H9 (cell line): Measurements from ENCODE around the gene SFXN2. TPM values are rescaled to one million over a fixed set of nuclear protein-coding genes. Genes with fewer than 3 reads are reported as not detected.
"Not testable (repeated sequence)": the region's sequence is repeated elsewhere in the genome, so short reads cannot be mapped to it uniquely, and the experiment has no call there.

Source experiments
- DNase-seq: peaks from one replicate; pipeline ENCODE4 v3.0.0-alpha.2; 2017
- H2AFZ ChIP-seq: one replicate; pipeline ENCODE4 v1.6.1; 2013; ENCODE audit warnings: mild to moderate bottlenecking, low read length, control low read depth, moderate library complexity
- H2AK5ac ChIP-seq: 2 replicates; pipeline ENCODE4 v1.6.1; 2013; ENCODE audit warnings: low read length, control low read depth, mixed read lengths; ENCODE audit not compliant: insufficient read length
- H2BK120ac ChIP-seq: one replicate; pipeline ENCODE4 v1.6.1; 2013; ENCODE audit warnings: low read depth, mild to moderate bottlenecking, low read length, control low read depth, inconsistent platforms; ENCODE audit not compliant: poor library complexity, severe bottlenecking
- H2BK12ac ChIP-seq: 2 replicates; pipeline ENCODE4 v1.6.1; 2013; ENCODE audit warnings: low read length, control low read depth, mixed read lengths, low read depth; ENCODE audit not compliant: insufficient read length
- H2BK15ac ChIP-seq: 2 replicates; pipeline ENCODE4 v1.6.1; 2013; ENCODE audit warnings: low read depth, low read length, control low read depth
- H2BK20ac ChIP-seq: one replicate; pipeline ENCODE4 v1.6.1; 2013; ENCODE audit warnings: low read depth, mild to moderate bottlenecking, low read length, control low read depth, inconsistent platforms; ENCODE audit not compliant: poor library complexity, severe bottlenecking
- H2BK5ac ChIP-seq: 2 replicates; pipeline ENCODE4 v1.6.1; 2013; ENCODE audit warnings: low read length, control low read depth, mixed read lengths; ENCODE audit not compliant: insufficient read length
- H3K14ac ChIP-seq: 2 replicates; pipeline ENCODE4 v1.6.1; 2013; ENCODE audit warnings: low read length, control low read depth; ENCODE audit not compliant: insufficient read depth
- H3K18ac ChIP-seq: 2 replicates; pipeline ENCODE4 v1.6.1; 2013; ENCODE audit warnings: low read depth, mild to moderate bottlenecking, mixed read lengths, low read length, control low read depth; ENCODE audit not compliant: insufficient read length
- H3K23ac ChIP-seq: 2 replicates; pipeline ENCODE4 v1.6.1; 2013; ENCODE audit warnings: low read length, control low read depth, mixed read lengths, low read depth; ENCODE audit not compliant: insufficient read length
- H3K23me2 ChIP-seq: 2 replicates; pipeline ENCODE4 v1.6.1; 2013; ENCODE audit warnings: low read depth, mild to moderate bottlenecking, mixed read lengths, low read length, control low read depth; ENCODE audit not compliant: insufficient read length, poor library complexity, severe bottlenecking
- H3K27ac ChIP-seq: 2 replicates; pipeline ENCODE4 v1.5.1; 2013; ENCODE audit warnings: low read length, control low read depth, mixed read lengths, low read depth; ENCODE audit not compliant: insufficient read length
- H3K27me3 ChIP-seq: 2 replicates; pipeline ENCODE4 v1.6.1; 2013; ENCODE audit warnings: low read length, control low read depth, inconsistent platforms; ENCODE audit not compliant: insufficient read depth
- H3K4ac ChIP-seq: 2 replicates; pipeline ENCODE4 v1.6.1; 2013; ENCODE audit warnings: low read depth, mild to moderate bottlenecking, control low read depth, inconsistent platforms, low read length, moderate library complexity
- H3K4me1 ChIP-seq: 2 replicates; pipeline ENCODE4 v1.6.1; 2013; ENCODE audit warnings: low read length, control low read depth, inconsistent platforms; ENCODE audit not compliant: insufficient read depth
- H3K4me2 ChIP-seq: 2 replicates; pipeline ENCODE4 v1.6.1; 2013; ENCODE audit warnings: low read length, control low read depth, mixed read lengths; ENCODE audit not compliant: insufficient read length, insufficient read depth
- H3K56ac ChIP-seq: 2 replicates; pipeline ENCODE4 v1.6.1; 2013; ENCODE audit warnings: low read depth, mild to moderate bottlenecking, mixed read lengths, low read length, control low read depth; ENCODE audit not compliant: insufficient read length
- H3K79me1 ChIP-seq: 2 replicates; pipeline ENCODE4 v1.6.1; 2013; ENCODE audit warnings: low read depth, mild to moderate bottlenecking, moderate library complexity, low read length, control low read depth, inconsistent platforms; ENCODE audit not compliant: insufficient read depth, poor library complexity, severe bottlenecking
- H3K79me2 ChIP-seq: 2 replicates; pipeline ENCODE4 v1.6.1; 2013; ENCODE audit warnings: low read length, control low read depth, inconsistent platforms; ENCODE audit not compliant: insufficient read depth
- H3K9ac ChIP-seq: 2 replicates; pipeline ENCODE4 v1.6.1; 2013; ENCODE audit warnings: low read length, control low read depth, mixed read lengths; ENCODE audit not compliant: insufficient read length; ENCODE audit errors: extremely low read depth
- H3K9me3 ChIP-seq: one replicate; pipeline ENCODE4 v1.6.1; 2013; ENCODE audit warnings: low read depth, low read length, inconsistent platforms; ENCODE audit not compliant: control insufficient read depth
- H3T11ph ChIP-seq: one replicate; pipeline ENCODE4 v1.6.1; 2013; ENCODE audit warnings: mild to moderate bottlenecking, low read length, control low read depth, inconsistent platforms
- H4K20me1 ChIP-seq: one replicate; pipeline ENCODE4 v1.6.1; 2013; ENCODE audit not compliant: control insufficient read depth, insufficient read length, insufficient read depth
- H4K5ac ChIP-seq: 2 replicates; pipeline ENCODE4 v1.6.1; 2013; ENCODE audit warnings: low read depth, mild to moderate bottlenecking, mixed read lengths, low read length, control low read depth; ENCODE audit not compliant: insufficient read length
- H4K8ac ChIP-seq: replicated peaks from 2 replicates; pipeline ENCODE4 v1.6.1; 2013; ENCODE audit warnings: low read length, control low read depth, mixed read lengths, low read depth; ENCODE audit not compliant: insufficient read length
- H4K91ac ChIP-seq: 2 replicates; pipeline ENCODE4 v1.6.1; 2013; ENCODE audit warnings: low read depth, mild to moderate bottlenecking, moderate library complexity, mixed read lengths, low read length, control low read depth; ENCODE audit not compliant: insufficient read length
- H3K27ac Mint-ChIP-seq, 3 experiments: 2 replicates in 2 of 3; 3 replicates in 1 of 3; pipeline ENCODE4 v1.8.0; 2020 to 2021; ENCODE audit warnings: mixed read lengths in 3 of 3, mild to moderate bottlenecking in 1 of 3, moderate library complexity in 1 of 3
- H3K27me3 Mint-ChIP-seq: 2 replicates; pipeline ENCODE4 v1.8.0; 2021; ENCODE audit warnings: low read depth, mild to moderate bottlenecking, moderate library complexity, mixed read lengths
- H3K36me3 Mint-ChIP-seq, 3 experiments: 2 replicates in 2 of 3; 3 replicates in 1 of 3; pipeline ENCODE4 v1.8.0; 2020 to 2021; ENCODE audit warnings: low read depth in 3 of 3, mixed read lengths in 3 of 3; ENCODE audit not compliant: insufficient read depth in 1 of 3
- H3K4me1 Mint-ChIP-seq, 2 experiments: 2 replicates each; pipeline ENCODE4 v1.8.0; 2020; ENCODE audit warnings: mixed read lengths in 2 of 2
- H3K4me3 Mint-ChIP-seq, 2 experiments: 2 replicates in 1 of 2; 3 replicates in 1 of 2; pipeline ENCODE4 v1.8.0; 2020 to 2021; ENCODE audit warnings: mild to moderate bottlenecking in 2 of 2, mixed read lengths in 2 of 2, moderate library complexity in 1 of 2
- H3K9me3 Mint-ChIP-seq, 2 experiments: 2 replicates in 1 of 2; 3 replicates in 1 of 2; pipeline ENCODE4 v1.8.0; 2020; ENCODE audit warnings: mild to moderate bottlenecking in 2 of 2, mixed read lengths in 2 of 2, moderate library complexity in 1 of 2
- WGBS: extraction: QIAGEN DNeasy Blood & Tissue Kit; methylation state at CpG from one replicate; pipeline ENCODE4 v1.1.7; 2013; ENCODE audit warnings: missing lambda C conversion rate, low lambda C conversion rate, mixed read lengths; ENCODE audit not compliant: insufficient read length; ENCODE audit errors: extremely low coverage; 5-methylcytosine and 5-hydroxymethylcytosine counted together
- total RNA-seq: library from RNA; stranded (reverse); gene quantifications from 2 replicates; pipeline ENCODE4 v1.2.1, GENCODE V29; 2021
- TF ChIP-seq, protein P1 (sequence below): fragments of 200-600 bp; sonication (generic); conservative IDR thresholded peaks from 3 replicates; pipeline ENCODE4 v1.8.0; 2021; ENCODE audit warnings: antibody characterized with exemption, mild to moderate bottlenecking

The SFXN2 gene
- total RNA-seq, 1 experiment from 2014 or later: 34.7 TPM

DNA sequence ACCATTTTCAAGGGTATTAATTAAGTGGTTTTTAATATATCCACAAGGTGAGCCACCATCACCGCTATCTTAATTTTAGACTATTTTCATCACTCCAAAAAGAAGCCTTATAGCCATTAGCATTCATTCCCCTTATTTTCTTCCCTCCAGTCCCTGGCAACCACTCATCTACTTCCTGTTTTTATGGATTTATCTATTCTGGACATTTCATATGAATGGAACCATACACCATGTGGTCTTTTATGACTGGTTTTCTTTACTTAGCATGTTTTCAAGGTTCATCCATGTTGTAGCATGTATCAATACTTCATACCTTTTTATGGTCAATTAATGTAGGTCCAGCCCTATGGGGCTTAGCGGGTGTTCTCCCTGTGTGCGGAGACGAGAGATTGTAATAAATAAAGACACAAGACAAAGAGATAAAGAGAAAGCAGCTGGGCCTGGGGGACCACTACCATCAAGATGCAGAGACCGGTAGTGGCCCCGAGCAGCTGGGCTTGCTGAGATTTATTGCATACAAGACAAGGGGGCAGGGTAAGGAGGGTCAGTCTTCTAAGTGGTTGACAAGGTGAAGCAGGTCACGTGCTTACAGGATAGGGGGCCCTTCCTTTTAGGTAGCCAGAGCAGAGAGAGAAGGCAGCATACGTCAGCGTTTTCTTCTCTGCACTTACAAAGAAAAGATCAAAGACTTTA, 44.0 kb downstream of the SFXN2 start:
- WGBS: no CpG with 5 or more reads among the region's 9 CpGs
- H3K23ac ChIP-seq: no peak overlapping the region
- H3K9ac ChIP-seq: no peak overlapping the region
- H3K4me1 Mint-ChIP-seq: peaks cover 10 to 14% of the 10 kb centered on the region in 2 experiments
- TF ChIP-seq, protein P1, sequence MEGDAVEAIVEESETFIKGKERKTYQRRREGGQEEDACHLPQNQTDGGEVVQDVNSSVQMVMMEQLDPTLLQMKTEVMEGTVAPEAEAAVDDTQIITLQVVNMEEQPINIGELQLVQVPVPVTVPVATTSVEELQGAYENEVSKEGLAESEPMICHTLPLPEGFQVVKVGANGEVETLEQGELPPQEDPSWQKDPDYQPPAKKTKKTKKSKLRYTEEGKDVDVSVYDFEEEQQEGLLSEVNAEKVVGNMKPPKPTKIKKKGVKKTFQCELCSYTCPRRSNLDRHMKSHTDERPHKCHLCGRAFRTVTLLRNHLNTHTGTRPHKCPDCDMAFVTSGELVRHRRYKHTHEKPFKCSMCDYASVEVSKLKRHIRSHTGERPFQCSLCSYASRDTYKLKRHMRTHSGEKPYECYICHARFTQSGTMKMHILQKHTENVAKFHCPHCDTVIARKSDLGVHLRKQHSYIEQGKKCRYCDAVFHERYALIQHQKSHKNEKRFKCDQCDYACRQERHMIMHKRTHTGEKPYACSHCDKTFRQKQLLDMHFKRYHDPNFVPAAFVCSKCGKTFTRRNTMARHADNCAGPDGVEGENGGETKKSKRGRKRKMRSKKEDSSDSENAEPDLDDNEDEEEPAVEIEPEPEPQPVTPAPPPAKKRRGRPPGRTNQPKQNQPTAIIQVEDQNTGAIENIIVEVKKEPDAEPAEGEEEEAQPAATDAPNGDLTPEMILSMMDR: no peak
- H3K4ac ChIP-seq: no peak overlapping the region
- H3K36me3 Mint-ChIP-seq: no peaks in the 10 kb centered on the region
- no peak overlapping the region for H2BK15ac ChIP-seq
- no peak overlapping the region for H2AFZ ChIP-seq
- no peak overlapping the region for H2BK12ac ChIP-seq
- no peak overlapping the region for H4K8ac ChIP-seq
- H4K91ac ChIP-seq: no peak overlapping the region
- H3K9me3 ChIP-seq: no peaks in the 10 kb centered on the region
- no peak overlapping the region for H2BK20ac ChIP-seq
- H3K9me3 Mint-ChIP-seq: no peaks in the 10 kb centered on the region
- no peaks in the 10 kb centered on the region for H3K79me2 ChIP-seq
- no peaks in the 10 kb centered on the region for H3K27me3 Mint-ChIP-seq
- no peak overlapping the region for H3T11ph ChIP-seq
- H3K79me1 ChIP-seq: no peaks in the 10 kb centered on the region
- H3K56ac ChIP-seq: no peak overlapping the region
- no peak overlapping the region for H3K18ac ChIP-seq
- no peaks in the 10 kb centered on the region for H3K27me3 ChIP-seq
- no peak overlapping the region for H3K14ac ChIP-seq
- H4K20me1 ChIP-seq: no peaks in the 10 kb centered on the region
- no peak for DNase-seq
- no peak overlapping the region for H3K4me3 Mint-ChIP-seq
- no peaks in the 10 kb centered on the region for H3K23me2 ChIP-seq
- H4K5ac ChIP-seq: no peak overlapping the region
- H3K4me2 ChIP-seq: no peak overlapping the region
- H3K4me1 ChIP-seq: no peaks in the 10 kb centered on the region
- H2BK5ac ChIP-seq: no peak overlapping the region
- no peak overlapping the region; a peak in 1 of 7 replicates for H3K27ac Mint-ChIP-seq
- H2BK120ac ChIP-seq: no peak overlapping the region
- H3K27ac ChIP-seq: no peak overlapping the region
- no peak overlapping the region for H2AK5ac ChIP-seq

DNA sequence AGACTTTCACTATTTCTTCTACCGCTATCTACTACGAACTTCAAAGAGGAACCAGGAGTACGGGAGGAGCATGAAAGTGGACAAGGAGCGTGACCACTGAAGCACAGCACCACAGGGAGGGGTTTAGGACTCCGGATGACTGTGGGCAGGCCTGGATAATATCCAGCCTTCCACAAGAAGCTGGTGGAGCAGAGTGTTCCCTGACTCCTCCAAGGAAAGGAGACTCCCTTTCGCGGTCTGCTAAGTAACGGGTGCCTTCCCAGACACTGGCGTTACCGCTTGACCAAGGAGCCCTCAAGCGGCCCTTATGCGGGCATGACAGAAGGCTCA, 44.5 kb downstream of the SFXN2 start:
- not testable (repeated sequence) for H3K36me3 Mint-ChIP-seq, H2AFZ ChIP-seq, H3K18ac ChIP-seq, H3K27me3 Mint-ChIP-seq, H3K27ac Mint-ChIP-seq, H2BK120ac ChIP-seq, H3K4me3 Mint-ChIP-seq, H4K20me1 ChIP-seq, H2BK15ac ChIP-seq, H3K9me3 Mint-ChIP-seq, H4K91ac ChIP-seq, H3K14ac ChIP-seq, H3K9ac ChIP-seq, H3T11ph ChIP-seq, H2AK5ac ChIP-seq, H2BK20ac ChIP-seq, H3K4me1 ChIP-seq, H3K27ac ChIP-seq, H3K4me2 ChIP-seq, H3K23ac ChIP-seq, H3K4ac ChIP-seq, H4K5ac ChIP-seq, H4K8ac ChIP-seq, H3K56ac ChIP-seq, H2BK12ac ChIP-seq, H3K79me1 ChIP-seq, H3K23me2 ChIP-seq, H3K79me2 ChIP-seq, H2BK5ac ChIP-seq, H3K27me3 ChIP-seq, H3K9me3 ChIP-seq, DNase-seq
- H3K4me1 Mint-ChIP-seq: peaks cover 7 to 10% of the 10 kb centered on the region in 2 experiments; a peak in 3 of 4 replicates
- no CpG with 5 or more reads among the region's 12 CpGs for WGBS
